ENCODE measurements around the gene NSG1.

The NSG1 gene

DNA sequence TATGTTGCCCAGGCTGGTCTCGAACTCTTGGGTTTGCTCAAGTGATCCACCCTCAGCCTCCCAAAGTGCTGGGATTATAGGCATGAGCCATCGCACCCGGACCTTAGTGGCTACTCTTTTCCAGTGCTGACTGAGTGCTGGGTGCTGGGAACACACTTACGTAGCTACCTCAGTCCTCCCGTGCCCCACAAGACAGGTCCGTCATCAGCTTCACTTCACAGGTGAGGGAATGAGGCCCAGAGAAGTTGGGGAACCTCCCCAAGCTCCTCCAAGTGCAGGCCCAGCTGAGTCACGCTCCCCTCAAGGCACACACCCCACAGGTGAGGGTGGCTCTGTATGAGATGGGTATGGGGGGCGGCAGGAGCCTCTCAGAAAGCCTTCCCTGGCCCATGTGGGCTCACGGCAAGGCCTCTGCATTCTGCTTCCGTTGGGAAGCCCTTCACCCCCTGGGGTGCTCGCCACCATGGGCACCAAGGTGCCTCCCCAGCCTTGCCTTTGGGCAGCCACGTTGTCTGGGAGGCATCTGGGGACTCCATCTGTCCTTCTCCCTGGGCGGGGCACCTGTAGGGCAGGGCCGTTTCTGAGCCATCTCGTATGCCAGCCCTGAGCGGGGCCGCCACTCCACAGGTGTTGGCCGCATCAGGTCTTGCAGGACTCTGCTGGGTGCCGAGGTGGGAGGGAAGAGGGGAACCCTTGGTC lies 28.4 kb downstream of the NSG1 start:
- ChIA-PET POLR2A (no interaction called here), CTCF (no interaction called here)
- no peak for DNase-seq (ENCODE audit: extremely low spot score)
- TF ChIP-seq, protein P1, sequence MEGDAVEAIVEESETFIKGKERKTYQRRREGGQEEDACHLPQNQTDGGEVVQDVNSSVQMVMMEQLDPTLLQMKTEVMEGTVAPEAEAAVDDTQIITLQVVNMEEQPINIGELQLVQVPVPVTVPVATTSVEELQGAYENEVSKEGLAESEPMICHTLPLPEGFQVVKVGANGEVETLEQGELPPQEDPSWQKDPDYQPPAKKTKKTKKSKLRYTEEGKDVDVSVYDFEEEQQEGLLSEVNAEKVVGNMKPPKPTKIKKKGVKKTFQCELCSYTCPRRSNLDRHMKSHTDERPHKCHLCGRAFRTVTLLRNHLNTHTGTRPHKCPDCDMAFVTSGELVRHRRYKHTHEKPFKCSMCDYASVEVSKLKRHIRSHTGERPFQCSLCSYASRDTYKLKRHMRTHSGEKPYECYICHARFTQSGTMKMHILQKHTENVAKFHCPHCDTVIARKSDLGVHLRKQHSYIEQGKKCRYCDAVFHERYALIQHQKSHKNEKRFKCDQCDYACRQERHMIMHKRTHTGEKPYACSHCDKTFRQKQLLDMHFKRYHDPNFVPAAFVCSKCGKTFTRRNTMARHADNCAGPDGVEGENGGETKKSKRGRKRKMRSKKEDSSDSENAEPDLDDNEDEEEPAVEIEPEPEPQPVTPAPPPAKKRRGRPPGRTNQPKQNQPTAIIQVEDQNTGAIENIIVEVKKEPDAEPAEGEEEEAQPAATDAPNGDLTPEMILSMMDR (IDR thresholded peaks at IDR 0.05; ENCODE audit: control extremely low read depth, extremely low read depth, low read depth, missing control alignments), result no peak

- CTCF ChIA-PET, result interaction anchor here (3.5 kb wide), 1 partner anchor 15 kb away, joined by 15 read pairs; no protein-coding TSS in a partner anchor
These were observed 29.2 kb downstream of the NSG1 start for GRCh38 chr4:4415806-4416805.

DNA sequence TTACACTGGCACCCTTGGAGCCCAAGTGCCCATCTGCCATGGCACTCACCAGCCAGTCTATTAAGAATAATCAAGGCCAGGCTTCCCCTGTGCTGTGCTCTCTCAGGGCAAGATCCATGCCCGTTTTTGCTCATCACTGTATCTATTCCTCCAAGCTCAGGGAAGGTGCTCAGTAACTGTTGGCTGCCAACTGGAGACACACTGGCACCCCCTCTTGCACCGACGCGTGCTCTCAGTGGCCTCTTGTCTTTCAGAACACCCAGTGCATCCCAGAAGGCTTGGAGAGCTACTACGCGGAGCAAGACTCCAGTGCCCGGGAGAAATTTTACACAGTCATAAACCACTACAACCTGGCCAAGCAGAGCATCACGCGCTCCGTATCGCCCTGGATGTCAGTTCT lies 30.1 kb downstream of the NSG1 start:
- CTCF ChIA-PET, result interaction anchor here (1.0 to 3.5 kb wide), 2 partner anchors 14 to 22 kb away, joined by 3 to 15 read pairs; no protein-coding TSS in a partner anchor
- DNase-seq (ENCODE audit: extremely low spot score), result no peak
- TF ChIP-seq, protein P1 (IDR thresholded peaks at IDR 0.05; ENCODE audit: control extremely low read depth, extremely low read depth, low read depth, missing control alignments), result no peak
- POLR2A ChIA-PET, result no interaction called here

More at GRCh38 chr4:4415806-4416805, 29.2 kb downstream of the NSG1 start:
- TF ChIP-seq, protein P1 (IDR thresholded peaks at IDR 0.05; ENCODE audit: control extremely low read depth, extremely low read depth, low read depth, missing control alignments), result no peak
- POLR2A ChIA-PET, result no interaction called here
- DNase-seq (ENCODE audit: extremely low spot score), result no peak

DNA sequence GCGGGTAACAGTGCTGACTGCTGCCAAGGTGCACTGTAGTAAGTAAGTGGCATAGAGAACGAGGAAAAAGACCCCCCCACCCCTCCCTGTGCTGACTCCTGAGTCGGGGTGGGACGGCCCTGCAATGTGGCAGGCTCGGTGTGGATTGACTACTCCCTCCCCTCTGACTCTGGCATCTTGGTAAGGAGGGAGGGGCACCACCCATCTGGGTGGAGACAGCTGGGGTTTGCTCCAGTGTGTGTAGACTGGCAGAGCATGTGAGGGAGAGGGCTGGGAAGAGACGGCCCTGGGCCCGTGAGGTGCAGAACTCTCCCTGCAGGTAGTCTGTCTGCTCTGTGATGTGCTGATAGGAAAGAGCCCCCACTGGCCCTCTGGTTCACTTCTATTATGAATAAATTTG lies 31.0 kb downstream of the NSG1 start:
- TF ChIP-seq, protein P1 (IDR thresholded peaks at IDR 0.05; ENCODE audit: control extremely low read depth, extremely low read depth, low read depth, missing control alignments), result no peak
- ChIA-PET CTCF (interaction anchor here (1.0 to 3.5 kb wide), 2 partner anchors 13 to 23 kb away, joined by 3 to 15 read pairs; no protein-coding TSS in a partner anchor), POLR2A (no interaction called here)
- no peak for DNase-seq (ENCODE audit: extremely low spot score)

GRCh38 chr4:4418676-4419390 lies 31.9 kb downstream of the NSG1 start:
- ChIA-PET POLR2A (no interaction called here), CTCF (interaction anchor here (1.0 to 3.5 kb wide), 3 partner anchors 10 to 12 kb away, joined by 3 to 15 read pairs (median 3); no protein-coding TSS in a partner anchor)
- no peak for DNase-seq (ENCODE audit: extremely low spot score)
- TF ChIP-seq, protein P1 (IDR thresholded peaks at IDR 0.05; ENCODE audit: control extremely low read depth, extremely low read depth, low read depth, missing control alignments), result no peak

DNA sequence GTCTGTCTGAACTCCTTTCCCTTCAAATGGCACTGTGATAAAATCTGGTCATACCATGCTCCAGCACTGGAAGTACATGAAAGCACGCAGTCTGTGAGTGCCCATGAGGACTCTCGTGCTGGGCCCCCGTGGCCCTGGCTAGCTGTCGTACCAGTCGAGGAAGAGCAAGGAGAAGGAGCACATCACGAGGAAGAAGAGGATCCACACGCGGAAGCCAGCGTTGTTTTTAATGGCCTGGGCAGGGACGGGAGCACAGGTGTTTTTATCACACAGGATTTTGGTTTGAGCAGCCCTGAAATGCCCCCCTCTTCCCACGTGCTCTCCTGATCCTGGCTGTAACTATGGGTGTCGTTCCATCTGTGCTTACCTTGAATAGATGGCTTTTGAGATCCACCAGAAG lies 33.0 kb downstream of the NSG1 start:
- ChIA-PET POLR2A (no interaction called here), CTCF (interaction anchor here (0.9 to 2.4 kb wide), 4 partner anchors 9 to 66 kb away, joined by 3 to 12 read pairs (median 3); no protein-coding TSS in a partner anchor)
- TF ChIP-seq, protein P1 (IDR thresholded peaks at IDR 0.05; ENCODE audit: control extremely low read depth, extremely low read depth, low read depth, missing control alignments), result no peak
- no peak for DNase-seq (ENCODE audit: extremely low spot score)
